HL-60/S4 treated with retinoic acid at 250 ng/mL for 4 days and 3 days (cell line): ENCODE data around the gene RAB1B.

Source experiments
- in situ Hi-C: fragments of 300-500 bp; cut with MboI; formaldehyde crosslinking; loops from 2 replicates; pipeline ENCODE4 v1.7.0; 2022; ENCODE audit warnings: low sequenced_read_pairs

RAB1B gene

DNA sequence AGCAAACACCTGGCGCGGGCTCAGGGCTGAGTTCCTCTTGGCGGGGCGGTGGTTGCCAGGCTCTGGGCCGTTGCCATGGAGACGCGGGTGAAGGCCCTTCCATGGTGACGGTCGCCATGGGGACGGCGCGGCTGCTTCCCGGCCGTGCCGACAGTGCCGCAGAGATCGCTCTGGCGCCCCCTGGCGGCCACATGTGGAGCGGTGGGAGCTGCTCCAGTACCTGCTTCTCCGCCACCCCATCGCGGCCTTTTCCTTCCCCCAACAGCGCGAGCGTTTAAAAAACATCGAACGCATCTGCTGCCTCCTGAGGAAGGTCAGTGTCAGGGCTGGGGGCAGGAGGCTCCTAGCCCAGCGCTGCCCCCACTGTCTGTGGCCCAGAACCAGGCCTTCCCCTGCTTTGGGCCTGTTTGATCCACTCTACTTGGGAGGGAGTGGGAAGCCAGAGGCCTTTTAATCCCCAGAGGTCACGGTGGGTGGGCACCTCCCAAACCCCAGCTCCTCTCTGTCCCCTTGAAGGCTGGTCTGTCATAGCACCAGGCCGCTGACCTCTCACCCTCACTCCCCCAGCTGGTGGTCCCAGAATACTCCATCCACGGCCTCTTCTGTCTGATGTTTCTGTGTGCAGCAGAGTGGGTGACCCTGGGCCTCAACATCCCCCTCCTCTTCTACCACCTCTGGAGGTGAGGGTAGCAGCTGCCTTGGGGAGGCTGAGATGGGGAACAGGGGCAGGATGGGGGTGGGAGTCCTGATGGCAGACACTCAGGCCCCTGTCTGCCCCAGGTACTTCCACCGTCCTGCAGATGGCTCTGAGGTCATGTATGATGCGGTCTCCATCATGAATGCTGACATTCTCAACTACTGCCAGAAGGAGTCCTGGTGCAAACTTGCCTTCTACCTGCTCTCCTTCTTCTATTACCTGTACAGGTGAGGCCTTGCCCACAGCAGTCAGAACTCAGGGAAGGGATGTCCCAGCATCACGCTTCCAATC is 14.3 kb downstream of the RAB1B start:
- in situ Hi-C loops = no loop called here

DNA sequence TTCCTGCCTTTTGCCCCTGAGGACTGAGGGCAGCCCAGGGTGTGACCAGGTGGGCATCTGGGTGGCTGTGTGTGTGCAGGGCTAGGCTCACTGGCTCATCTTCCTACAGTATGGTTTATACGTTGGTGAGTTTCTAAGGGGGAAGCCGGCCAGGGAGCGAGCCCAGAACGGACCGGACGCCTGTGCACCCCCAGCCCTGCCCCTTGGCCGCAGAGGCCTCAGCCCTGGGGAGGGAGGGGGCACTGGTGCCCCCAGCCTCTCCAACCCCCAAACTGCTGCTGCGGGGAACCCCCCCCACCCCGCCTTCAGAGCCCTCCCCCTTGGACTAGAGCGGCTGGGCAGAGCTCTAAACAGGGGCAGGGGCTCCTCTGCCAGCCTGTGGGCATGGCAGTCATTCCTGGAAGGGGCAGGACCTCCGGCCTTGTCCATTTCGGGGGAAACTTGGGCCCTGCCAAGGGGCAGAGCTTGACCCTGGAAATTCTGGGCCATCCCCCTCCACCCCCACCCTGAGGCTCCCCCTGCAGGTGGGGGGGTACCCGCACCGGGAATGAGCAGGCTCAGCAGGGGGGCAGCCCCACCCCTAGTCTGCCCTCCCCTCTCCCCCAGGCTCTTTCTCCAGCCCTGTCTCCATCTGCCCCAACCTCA is 15.1 kb downstream of the RAB1B start:
- in situ Hi-C loops = no loop called here

GRCh38 chr11:66284526-66285078 is 16.2 kb downstream of the RAB1B start:
- in situ Hi-C loops = no loop called here

DNA sequence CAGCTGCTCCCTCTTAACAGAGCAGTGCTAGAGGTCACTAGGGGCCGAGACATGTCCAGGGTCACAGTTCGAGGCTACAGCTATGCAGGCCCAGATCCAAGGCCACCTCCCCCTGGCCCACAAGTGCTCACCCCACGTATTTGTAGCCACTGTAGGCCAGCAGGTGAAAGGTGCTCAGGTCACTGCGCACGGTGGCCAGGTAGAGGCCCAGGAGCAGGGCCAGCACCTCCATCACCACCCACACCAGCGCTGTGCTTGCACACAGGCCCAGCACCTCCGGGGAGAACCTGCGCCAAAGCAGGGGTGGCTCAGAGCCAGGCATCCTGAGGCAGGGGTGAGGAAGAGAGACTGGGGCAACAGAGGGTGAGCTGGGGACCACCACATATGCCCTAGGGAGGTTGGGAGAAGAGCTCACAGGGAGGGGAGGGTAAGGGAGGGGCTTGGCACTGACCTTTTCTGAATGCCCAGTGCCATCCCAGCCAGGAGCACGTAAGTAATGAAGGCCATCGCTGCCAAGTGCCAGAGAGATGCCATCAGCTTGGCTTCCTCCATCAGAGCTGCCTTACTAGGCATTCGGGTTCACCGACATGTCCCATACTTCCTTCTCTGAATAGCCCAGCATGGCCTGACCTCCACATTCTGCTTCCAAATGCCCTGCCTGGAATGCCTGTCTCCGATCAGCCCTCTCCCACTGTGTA is 17.0 kb downstream of the RAB1B start:
- in situ Hi-C loops = no loop called here

- in situ Hi-C loops = no loop called here
Observed at GRCh38 chr11:66286699-66287098, 18.3 kb downstream of the RAB1B start.

GRCh38 chr11:66287211-66287888 is 18.9 kb downstream of the RAB1B start:
- in situ Hi-C loops = no loop called here

DNA sequence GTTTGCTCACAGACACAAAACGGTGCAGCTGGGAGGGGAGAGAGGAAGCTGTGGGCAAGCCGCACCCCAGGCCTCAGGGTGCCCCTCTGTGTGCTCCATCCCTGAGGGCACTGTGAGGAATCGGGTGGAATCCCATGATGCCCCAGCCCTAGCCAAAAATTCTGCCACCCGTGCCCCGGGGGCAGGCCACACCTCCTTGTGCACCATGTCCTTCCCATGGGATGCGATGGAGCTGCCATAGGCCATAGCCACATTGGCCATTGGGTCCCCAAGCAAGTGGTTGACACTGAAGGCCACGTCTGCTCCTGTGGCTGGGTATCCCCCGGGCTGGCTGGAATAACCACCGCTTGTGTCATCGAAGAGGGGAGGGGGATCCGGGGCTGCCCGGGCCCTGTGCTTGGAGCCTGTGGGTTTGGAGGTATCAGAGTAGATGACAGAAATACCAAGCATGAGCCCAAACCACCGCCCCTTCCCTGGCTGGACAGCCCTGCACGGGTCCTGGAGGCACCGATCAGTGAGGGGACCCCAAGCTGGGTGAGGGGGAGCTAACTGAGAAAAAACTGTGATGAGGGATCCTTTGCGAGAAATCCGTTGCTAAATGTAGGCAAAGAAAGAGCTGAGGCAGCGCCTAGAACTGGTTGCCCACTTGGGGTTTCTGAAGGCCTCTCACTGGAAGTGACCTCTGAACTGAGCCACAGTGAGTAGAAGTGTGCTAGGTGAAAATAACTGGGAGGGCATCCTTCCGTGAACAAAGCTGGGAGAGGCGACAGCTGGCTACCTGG is 19.6 kb downstream of the RAB1B start:
- in situ Hi-C loops = no loop called here

GRCh38 chr11:66288671-66289547 is 20.5 kb downstream of the RAB1B start, which contains the start of gene YIF1A:
TSS of gene YIF1A (minus strand) at chr11:66289143. CDS start at chr11:66288985, 158 bp downstream.
- in situ Hi-C loops = no loop called here

DNA sequence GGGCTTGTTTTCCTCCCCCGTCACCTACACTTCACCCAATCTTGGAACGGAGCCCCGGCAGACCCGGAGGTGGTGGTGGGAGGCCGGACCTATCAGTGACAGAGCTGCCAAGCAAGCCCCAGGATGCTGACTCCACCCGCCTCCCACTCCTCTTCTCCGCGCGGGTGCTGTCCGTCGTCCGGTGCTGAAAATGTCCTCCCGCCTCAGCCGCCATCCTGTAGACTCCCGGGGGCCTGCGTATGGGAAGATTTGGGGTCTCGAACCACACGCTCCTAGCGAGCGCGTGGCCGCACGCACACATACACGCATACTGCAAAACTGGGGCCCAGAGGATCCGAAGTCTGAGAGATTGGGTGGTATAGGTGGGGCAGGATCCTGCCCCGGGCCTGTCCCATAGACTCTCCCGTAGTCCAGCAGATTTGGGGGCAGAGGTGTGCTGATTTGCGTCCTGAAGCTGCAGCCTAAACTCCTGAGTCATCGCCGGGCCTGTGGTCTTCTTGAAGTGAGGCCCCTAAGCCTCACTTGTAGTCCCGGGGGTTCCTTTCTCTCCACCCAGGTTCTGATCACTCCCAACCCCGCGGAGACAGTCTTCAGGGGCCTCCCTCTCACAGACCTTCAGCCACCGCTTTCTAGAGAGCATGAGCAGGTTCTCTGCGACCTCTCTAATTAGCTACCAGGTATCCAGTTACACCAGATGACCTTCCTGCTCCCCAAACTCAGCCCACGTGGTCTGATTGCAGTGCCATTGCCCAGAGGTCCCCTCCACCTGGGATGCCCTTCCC is 21.3 kb downstream of the RAB1B start:
- in situ Hi-C loops = no loop called here

DNA sequence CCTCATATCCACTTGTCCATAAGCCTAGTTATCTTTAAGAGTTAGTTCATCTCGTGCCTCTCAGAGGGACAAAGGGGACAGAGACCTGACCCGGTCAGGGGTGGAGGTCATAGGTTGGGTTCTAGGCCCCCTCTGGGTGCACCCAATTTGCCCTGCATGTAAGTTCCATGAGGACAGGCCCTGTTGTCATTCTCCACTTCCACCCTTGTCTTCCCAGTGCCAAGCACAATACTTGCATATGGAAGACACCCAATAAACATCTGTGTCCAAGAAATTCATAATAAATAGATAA is 21.8 kb downstream of the RAB1B start:
- in situ Hi-C loops = no loop called here

GRCh38 chr11:66291303-66291705 is 22.9 kb downstream of the RAB1B start:
- in situ Hi-C loops = no loop called here

- in situ Hi-C loops = no loop called here
Observed at GRCh38 chr11:66291706-66292542, 23.5 kb downstream of the RAB1B start, which contains the start of gene TMEM151A. TSS of gene TMEM151A (plus strand) at chr11:66291894. CDS start at chr11:66292014, 120 bp downstream.

GRCh38 chr11:66292543-66293332 is 24.3 kb downstream of the RAB1B start:
- in situ Hi-C loops = no loop called here

- in situ Hi-C loops = no loop called here
Observed at GRCh38 chr11:66293352-66293751, 24.9 kb downstream of the RAB1B start.

GRCh38 chr11:66293777-66294625 is 25.6 kb downstream of the RAB1B start:
- in situ Hi-C loops = no loop called here
